ENCODE data around the gene CNTNAP2. TPM values are rescaled to one million over a fixed set of nuclear protein-coding genes. Genes with fewer than 3 reads are reported as not detected.

CNTNAP2 gene
- total and polyA plus RNA-seq, 2 of the 4 experiments (the other 2 are of a cell fraction): not detected

DNA sequence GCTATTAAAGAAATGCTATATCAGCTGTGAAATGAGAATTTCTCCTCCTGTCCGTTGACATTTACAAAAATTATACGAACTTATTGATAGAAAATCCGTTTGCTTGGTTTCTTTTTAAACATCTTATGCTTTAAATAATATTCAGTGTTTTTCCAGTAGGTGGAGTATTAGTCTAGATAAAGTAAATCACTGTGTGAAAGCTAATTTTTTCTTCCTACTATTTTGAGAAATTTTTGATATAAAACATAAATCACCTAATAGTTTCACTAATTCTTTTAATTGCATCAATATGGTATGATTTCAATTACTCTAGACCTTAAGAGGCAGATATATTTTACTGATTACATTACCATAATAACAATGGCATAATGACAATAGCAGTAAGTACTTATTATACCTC, 2138.7 kb downstream of the CNTNAP2 start:
- BruUV-seq (replicated peaks): no TSS peak
- ATAC-seq (ENCODE audit: low read depth) (no peak), DNase-seq (no peak)
- Histone ChIP-seq H4K20me1 (ENCODE audit: insufficient read depth, low read length) (no peaks in the 10 kb centered on the region), H2BK120ac (ENCODE audit: low read depth, low read length) (no peak overlapping the region), H3K4me3 (ENCODE audit: insufficient read depth, low read depth, low read length) (no peak overlapping the region), H2AFZ (replicated peaks; ENCODE audit: low read length, poor library complexity) (no peak overlapping the region), H3K4me1 (ENCODE audit: control insufficient read depth, insufficient read depth, low read length) (no peaks in the 10 kb centered on the region), H3K4ac (ENCODE audit: low read depth, low read length) (no peak overlapping the region), H2AK5ac (ENCODE audit: low read depth, low read length) (no peak overlapping the region), H3K9me3 (ENCODE audit: control insufficient read depth, insufficient read depth, low read length) (peaks cover 26% of the 10 kb centered on the region), H4K5ac (ENCODE audit: low read depth, low read length) (no peak overlapping the region), H3K9me1 (ENCODE audit: insufficient read depth, low read length) (no peaks in the 10 kb centered on the region), H3K18ac (ENCODE audit: low read depth, low read length) (no peak overlapping the region), H2AK9ac (replicated peaks; ENCODE audit: low read depth, low read length, poor library complexity) (no peak overlapping the region), H2BK20ac (ENCODE audit: low read depth, low read length) (no peak overlapping the region), H3K27ac (ENCODE audit: insufficient read depth, low read length) (no peak overlapping the region), H4K91ac (ENCODE audit: insufficient read depth, low read depth, low read length) (no peak overlapping the region), H3K56ac (ENCODE audit: extremely low read depth, insufficient read depth, low read length) (no peak overlapping the region), H3K27me3 (ENCODE audit: control insufficient read depth, insufficient read depth, low read length) (no peaks in the 10 kb centered on the region), H3K4me2 (ENCODE audit: low read depth, low read length) (no peak overlapping the region), H3K9ac (ENCODE audit: low read depth, low read length) (no peak overlapping the region), H3K36me3 (ENCODE audit: control insufficient read depth, insufficient read depth, low read length) (no peaks in the 10 kb centered on the region), H3K14ac (replicated peaks; ENCODE audit: low read depth, low read length) (no peak overlapping the region), H4K8ac (ENCODE audit: low read depth in 2 of 2, low read length in 2 of 2) (no peak overlapping the region), H2BK5ac (ENCODE audit: low read depth, low read length, poor library complexity, severe bottlenecking) (no peak overlapping the region), H3K79me1 (ENCODE audit: low read depth in 1 of 2, low read length in 2 of 2) (no peaks in the 10 kb centered on the region), H2BK15ac (ENCODE audit: low read depth, low read length) (no peak overlapping the region), H3K23ac (ENCODE audit: low read depth, low read length) (no peak overlapping the region)
- CTCF ChIA-PET: no interaction called here
- WGBS, 2 experiments (ENCODE audit: extremely low coverage in 2 of 2, insufficient read length in 1 of 2): no CpG with 5 or more reads among the region's 3 CpGs
- POLR2A ChIA-PET (ENCODE audit: unreplicated experiment): no interaction called here
- dilution Hi-C loops (cut with HindIII; ENCODE audit: low sequenced_read_pairs, unreplicated experiment) (no loop called here), in situ Hi-C loops (cut with MboI; ENCODE audit: low sequenced_read_pairs) (loop anchor here (25.0 kb wide), 2 partner anchors 707 to 818 kb away; no protein-coding TSS in a partner anchor), intact Hi-C loops (cut with micrococcal nuclease) (no loop called here)
- no peak for TF ChIP-seq MXI1 (IDR thresholded peaks at IDR 0.05; ENCODE audit: borderline replicate concordance, low read depth, low read length)
- no peak for TF ChIP-seq BHLHE40 (IDR thresholded peaks at IDR 0.05; ENCODE audit: low read depth, low read length)
- no peak for TF ChIP-seq NFE2L2 (IDR thresholded peaks at IDR 0.05; ENCODE audit: low read depth, low read length)
- TF ChIP-seq, protein P1, sequence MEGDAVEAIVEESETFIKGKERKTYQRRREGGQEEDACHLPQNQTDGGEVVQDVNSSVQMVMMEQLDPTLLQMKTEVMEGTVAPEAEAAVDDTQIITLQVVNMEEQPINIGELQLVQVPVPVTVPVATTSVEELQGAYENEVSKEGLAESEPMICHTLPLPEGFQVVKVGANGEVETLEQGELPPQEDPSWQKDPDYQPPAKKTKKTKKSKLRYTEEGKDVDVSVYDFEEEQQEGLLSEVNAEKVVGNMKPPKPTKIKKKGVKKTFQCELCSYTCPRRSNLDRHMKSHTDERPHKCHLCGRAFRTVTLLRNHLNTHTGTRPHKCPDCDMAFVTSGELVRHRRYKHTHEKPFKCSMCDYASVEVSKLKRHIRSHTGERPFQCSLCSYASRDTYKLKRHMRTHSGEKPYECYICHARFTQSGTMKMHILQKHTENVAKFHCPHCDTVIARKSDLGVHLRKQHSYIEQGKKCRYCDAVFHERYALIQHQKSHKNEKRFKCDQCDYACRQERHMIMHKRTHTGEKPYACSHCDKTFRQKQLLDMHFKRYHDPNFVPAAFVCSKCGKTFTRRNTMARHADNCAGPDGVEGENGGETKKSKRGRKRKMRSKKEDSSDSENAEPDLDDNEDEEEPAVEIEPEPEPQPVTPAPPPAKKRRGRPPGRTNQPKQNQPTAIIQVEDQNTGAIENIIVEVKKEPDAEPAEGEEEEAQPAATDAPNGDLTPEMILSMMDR (conservative IDR thresholded peaks at IDR 0.05; ENCODE audit: low read depth, low read length): no peak
- TF ChIP-seq RAD21 (IDR thresholded peaks at IDR 0.05; ENCODE audit: low read length): no peak
- TF ChIP-seq, protein P2, sequence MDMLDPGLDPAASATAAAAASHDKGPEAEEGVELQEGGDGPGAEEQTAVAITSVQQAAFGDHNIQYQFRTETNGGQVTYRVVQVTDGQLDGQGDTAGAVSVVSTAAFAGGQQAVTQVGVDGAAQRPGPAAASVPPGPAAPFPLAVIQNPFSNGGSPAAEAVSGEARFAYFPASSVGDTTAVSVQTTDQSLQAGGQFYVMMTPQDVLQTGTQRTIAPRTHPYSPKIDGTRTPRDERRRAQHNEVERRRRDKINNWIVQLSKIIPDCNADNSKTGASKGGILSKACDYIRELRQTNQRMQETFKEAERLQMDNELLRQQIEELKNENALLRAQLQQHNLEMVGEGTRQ (IDR thresholded peaks at IDR 0.05; ENCODE audit: low read depth, low read length): no peak
- TF ChIP-seq, protein P3, sequence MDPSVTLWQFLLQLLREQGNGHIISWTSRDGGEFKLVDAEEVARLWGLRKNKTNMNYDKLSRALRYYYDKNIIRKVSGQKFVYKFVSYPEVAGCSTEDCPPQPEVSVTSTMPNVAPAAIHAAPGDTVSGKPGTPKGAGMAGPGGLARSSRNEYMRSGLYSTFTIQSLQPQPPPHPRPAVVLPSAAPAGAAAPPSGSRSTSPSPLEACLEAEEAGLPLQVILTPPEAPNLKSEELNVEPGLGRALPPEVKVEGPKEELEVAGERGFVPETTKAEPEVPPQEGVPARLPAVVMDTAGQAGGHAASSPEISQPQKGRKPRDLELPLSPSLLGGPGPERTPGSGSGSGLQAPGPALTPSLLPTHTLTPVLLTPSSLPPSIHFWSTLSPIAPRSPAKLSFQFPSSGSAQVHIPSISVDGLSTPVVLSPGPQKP (IDR thresholded peaks at IDR 0.05; ENCODE audit: borderline replicate concordance, low read depth, low read length): no peak
